ENCODE data around the gene MACROD2.

DNA sequence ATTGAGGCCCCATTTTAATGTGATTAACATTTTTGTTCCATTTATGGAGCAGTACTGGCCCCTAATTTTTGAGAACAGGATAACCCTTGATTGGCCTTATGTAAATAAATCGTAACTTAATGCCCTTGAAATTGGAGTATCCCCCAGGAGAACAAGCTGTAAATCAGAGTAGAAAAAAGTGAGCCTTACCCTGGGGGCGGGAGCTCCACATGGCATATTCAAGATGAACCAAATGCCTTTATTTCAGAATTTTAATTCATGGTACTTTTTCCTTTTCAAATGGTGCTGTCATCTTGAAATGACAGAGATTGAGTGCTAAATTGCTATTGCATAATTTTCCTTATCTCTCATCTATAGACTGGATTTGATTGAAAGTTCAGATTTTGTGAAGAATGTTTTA, 1151.6 kb downstream of the MACROD2 start:
- TF ChIP-seq, protein P1, sequence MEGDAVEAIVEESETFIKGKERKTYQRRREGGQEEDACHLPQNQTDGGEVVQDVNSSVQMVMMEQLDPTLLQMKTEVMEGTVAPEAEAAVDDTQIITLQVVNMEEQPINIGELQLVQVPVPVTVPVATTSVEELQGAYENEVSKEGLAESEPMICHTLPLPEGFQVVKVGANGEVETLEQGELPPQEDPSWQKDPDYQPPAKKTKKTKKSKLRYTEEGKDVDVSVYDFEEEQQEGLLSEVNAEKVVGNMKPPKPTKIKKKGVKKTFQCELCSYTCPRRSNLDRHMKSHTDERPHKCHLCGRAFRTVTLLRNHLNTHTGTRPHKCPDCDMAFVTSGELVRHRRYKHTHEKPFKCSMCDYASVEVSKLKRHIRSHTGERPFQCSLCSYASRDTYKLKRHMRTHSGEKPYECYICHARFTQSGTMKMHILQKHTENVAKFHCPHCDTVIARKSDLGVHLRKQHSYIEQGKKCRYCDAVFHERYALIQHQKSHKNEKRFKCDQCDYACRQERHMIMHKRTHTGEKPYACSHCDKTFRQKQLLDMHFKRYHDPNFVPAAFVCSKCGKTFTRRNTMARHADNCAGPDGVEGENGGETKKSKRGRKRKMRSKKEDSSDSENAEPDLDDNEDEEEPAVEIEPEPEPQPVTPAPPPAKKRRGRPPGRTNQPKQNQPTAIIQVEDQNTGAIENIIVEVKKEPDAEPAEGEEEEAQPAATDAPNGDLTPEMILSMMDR (IDR thresholded peaks at IDR 0.05) = no peak
- no peak for TF ChIP-seq POLR2A (IDR thresholded peaks at IDR 0.05)
